DMS153 (cell line): ENCODE data around the gene FLT1.

Source experiments
- DNase-seq: peaks from one replicate; lab custom pipeline; 2025; lab: John Stamatoyannopoulos, UW

The FLT1 gene

DNA sequence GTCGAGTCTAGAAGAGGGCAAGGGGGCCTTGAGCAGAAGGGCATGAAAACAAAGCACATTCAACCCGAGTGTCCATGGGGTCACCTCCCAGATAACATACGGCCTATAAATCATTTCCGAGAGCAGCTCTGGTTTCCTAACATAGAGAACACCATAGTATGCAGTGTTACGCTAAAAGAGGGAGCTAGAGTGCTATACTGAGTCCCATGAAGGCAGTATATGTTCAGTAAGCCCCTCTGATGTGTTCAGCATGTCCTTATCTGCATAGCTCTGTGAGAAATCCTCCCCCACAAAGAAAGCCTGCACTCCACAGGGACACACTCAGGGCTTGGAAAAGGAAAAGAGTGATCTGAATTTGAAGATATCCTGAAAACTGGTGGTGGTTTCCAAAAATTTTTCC, 175.4 kb downstream of the FLT1 start:
- DNase-seq, result no peak

DNA sequence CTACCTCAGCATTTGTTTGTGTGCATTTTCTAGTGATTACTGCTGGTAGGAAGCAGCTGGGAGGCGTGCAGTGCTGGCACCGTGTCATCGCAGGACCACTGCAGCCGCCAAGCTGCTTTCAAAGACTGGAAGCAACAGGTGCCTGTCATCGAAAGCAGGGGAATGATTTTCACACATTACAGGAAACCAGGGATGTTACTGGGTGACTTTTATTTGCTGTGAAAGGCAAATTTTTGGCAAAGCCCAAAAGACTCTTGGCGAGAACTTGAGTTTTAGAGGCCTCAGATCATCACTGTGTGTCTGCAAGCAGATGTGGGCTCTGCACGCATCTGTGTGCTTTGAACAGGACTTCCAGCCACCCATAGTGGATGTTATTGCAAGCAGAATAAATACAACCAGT, 176.4 kb downstream of the FLT1 start:
- no peak for DNase-seq

DNA sequence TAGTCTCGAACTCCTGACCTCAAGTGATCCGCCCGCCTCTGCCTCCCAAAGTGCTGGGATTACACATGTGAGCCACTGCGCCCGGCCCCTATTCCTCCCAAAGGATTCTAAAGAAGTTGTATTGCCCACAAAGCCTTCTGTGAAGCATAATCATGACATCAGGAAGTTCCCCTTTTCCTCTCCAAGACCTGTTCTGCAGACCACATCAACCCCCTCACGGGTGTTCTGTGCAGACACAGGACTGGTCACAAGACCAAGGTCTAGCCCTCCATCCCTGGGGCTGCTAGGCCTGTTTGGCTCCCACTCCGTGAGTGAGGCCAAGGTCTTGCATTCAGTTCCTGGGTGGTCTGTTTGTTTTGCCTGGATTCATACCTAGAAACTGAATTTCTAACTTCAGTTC, 178.1 kb downstream of the FLT1 start:
- no peak for DNase-seq

DNA sequence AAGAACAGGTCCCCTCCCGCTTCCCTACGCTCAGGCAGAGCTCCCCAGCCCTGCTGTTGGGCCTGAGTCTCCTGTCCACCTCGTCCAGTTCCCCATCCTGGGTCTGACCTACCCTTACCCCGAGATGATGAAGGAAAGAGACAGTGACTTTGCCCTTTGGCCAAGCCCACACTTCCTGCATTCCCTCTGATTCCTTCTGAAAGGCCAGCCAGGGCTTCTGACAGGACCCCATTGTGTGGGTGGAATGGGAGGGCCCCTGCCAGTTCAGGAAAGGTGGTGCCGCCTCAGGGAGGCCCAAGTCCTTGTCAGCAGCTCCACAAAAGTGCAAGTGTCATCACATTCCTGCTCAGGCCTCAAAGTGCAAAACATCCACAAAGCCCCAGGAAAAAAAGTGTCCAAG, 178.8 kb downstream of the FLT1 start:
- no peak for DNase-seq

- DNase-seq, result no peak
These were observed 180.0 kb downstream of the FLT1 start for GRCh38 chr13:28314879-28315278.

DNA sequence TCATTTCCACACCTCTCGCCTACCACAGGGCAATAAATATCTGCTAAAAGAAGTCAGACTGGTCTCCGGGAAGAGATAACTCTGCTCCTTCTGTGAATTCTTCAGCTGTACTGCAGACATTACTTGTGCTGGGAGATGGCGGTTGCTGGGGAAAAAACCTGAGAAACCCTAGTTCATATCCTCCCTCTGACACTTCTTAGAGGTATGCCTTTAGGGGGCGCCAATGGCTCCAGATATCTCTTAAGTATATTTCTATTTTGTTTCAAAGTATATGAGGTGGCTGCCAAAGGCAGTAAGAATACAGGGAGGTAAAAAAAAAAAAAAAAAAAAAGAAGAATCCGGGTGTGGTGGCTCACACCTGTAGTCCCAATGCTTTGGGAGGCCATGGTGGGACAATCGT, 181.3 kb downstream of the FLT1 start:
- DNase-seq, result no peak

DNA sequence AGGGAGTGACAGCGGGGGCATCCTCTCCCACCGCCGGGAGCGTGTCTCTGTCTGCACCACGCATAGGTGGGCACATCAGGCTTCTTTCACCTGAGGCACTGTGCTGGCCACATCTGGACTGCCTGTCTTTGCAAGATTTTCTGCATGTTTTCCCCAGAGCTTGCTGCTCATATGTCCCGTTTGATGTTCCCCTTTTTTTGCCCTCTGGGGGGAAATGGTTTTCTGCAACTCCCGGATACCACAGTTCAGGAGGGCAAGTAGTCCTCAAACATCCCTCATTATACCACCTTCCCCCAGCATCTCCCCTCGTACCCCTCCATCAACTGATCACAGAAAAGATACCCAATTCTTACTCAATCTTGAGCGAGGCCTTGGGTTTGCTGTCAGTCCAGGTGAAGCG, 188.6 kb downstream of the FLT1 start:
- no peak for DNase-seq

GRCh38 chr13:28301839-28302238, 193.1 kb downstream of the FLT1 start:
- no peak for DNase-seq

DNA sequence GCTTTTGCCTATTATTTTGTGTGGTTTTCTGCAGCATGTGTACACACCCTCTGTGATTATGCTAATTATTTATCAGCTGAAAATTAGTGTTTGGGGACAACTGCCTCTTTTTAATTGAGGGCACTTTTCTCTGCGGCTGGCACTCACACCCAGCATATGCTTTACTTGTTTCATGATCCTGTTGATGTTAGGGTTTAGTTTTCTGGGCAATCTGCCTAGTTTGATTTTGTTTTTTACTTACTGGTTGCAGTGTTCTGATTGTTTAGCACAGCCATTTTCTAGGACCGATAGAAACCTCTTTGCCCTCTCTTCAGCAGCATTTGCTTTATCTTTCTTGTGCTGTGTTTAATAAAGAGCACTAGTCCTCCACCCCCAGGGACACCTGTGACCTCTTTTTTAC, 195.0 kb downstream of the FLT1 start:
- no peak for DNase-seq

GRCh38 chr13:28297341-28297740, 197.6 kb downstream of the FLT1 start:
- no peak for DNase-seq

DNA sequence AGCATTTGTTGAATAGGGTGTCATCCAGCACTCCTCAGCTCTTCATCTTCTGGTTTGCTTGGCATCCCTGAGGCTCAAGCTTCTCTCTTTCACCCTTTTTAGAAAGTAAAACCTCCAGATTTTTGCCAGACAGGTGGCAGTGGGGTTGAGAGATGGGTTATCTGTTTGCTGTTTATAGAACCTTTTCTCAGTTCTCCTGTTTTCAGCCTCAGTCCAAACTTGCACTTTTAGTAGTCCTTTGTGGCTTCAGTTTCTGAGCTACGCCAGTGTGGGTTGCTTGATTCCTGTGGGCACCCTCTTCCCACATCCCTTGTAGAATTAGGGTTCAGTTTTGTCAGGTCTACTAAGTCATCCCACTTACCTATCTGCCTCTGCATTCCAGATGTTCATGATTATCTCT, 208.7 kb downstream of the FLT1 start:
- no peak for DNase-seq

GRCh38 chr13:28283600-28283999, 211.3 kb downstream of the FLT1 start:
- DNase-seq, result no peak

- DNase-seq, result no peak
These were observed 212.5 kb downstream of the FLT1 start for GRCh38 chr13:28282451-28282850.

DNA sequence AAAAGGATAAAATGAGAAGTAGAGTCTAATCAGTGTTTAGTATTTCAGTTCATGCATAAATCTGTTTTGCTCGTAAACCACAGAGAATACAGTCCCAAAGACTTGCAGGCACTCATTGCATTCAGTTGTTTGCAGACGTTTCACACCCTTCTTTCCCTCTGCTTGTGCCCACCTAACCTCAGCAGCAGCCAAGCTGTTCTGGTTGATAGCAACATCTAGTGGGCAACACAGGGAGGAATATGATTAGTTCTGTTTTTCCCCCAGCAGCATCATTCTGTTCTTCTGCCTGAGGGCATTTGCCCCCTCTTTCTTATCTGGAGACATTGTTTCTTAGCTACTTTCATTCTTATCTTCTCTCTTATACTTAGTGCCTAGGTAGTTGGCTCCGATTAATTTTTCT, 221.0 kb downstream of the FLT1 start:
- no peak for DNase-seq

DNA sequence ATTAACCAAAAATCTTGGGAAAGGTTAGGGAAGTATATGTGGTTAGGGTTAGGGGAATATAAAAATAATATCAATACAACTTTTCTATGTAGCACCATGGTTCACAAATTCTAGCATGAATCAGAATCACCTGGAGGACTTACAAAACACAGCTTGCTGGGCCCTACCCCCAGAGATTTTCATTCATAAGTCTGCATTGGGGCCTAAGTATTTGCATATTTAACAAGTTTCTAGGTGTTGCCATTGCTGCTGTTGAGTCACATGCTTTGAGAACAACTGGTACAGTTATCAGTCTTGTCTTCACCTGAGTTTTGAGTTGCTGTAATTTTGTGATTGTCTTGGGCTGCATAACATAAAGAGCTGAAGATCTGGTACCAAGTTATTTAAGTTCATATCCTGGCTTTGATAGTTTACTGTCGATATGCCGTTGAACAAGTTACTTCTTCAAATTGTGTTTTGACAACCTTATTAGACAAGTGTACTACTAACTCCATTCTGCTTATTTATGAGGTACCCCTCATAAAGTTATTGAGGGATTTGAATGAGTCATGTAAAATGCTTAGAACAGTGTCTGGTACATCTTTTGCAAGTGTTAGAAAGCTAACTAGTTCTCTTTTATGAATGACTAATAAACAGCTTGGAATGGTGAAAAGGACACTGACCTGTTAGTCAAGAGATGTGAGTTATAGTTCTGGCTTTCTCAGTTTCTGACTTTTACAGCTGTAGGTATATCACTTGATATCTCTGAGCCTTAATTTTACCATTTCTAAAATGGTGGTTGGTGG, 223.7 kb downstream of the FLT1 start:
- no peak for DNase-seq

DNA sequence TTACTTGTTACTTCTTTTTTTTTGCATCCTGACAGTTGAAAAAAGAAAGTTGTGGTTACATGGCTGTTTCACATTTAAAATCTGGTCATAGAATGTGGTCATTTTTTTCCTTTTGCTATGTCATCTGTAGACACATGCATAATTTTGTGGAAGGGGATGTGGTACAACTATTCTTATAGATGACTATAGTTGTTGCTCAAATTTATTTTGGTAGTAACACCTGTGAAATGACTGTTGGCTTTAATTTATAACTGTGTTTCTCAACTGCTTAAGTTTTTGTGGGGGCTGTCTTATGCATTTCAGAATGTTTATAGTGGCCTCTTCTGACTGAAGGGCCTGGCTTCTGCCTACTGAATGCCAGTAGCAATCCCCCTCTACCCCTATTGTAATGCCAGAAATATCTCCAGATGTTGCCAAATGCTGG, 226.1 kb downstream of the FLT1 start:
- DNase-seq, result no peak

DNA sequence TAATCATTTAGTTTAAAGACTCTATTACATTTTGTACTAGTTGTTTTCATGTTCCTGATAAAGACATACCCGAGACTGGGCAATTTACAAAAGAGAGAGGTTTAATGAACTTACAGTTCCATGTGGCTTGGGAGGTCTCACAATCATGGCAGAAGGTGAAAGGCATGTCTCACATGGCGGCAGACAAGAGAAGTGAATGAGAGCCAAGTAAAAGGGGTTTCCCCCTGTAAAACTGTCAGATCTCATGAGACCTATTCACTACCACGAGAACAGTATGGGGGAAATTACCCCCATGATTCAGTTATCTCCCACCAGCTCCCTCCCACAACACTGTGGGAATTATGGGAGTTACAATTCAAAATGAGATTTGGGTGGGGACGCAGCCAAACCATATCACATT, 227.4 kb downstream of the FLT1 start:
- no peak for DNase-seq

DNA sequence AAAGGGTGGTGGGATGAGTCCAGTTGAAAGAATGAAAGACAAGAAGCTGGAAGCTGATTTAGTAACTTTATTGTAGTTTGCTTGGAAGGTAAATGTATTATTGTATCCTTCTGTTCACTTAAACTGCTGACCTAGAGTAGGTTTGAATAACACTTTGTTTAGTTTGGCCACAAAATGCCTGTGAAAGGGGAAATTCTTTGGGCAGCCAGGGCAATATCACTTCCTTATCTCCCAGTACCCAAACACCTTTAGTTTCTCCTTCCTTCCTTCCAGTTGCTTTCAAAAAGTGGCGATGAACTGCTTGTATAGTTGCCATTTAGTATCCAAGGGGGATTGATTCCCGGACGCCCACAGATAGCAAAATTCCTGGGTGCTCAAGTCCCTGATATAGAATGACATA, 236.5 kb downstream of the FLT1 start:
- no peak for DNase-seq

GRCh38 chr13:28257305-28257704, 237.6 kb downstream of the FLT1 start:
- no peak for DNase-seq

GRCh38 chr13:28252547-28252946, 242.4 kb downstream of the FLT1 start:
- no peak for DNase-seq

- DNase-seq, result no peak
These were observed 243.5 kb downstream of the FLT1 start for GRCh38 chr13:28251466-28251865.

DNA sequence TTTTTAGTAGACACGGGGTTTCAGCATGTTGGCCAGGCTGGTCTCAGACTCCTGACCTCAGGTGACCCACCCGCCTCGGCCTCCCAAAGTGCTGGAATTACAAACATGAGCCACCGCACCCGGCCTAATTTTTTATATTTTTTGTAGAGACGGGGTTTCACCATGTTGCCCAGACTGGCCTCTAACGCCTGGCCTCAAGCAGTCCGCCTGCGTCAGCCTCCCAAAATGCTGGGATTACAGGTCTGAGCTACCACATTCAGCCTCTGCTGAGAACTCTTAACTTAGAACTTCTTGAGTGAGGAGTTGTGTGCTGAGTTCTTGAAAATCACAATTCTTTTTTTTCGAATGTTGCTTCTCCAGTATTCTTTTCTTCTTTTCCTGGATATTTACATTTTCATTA, 244.4 kb downstream of the FLT1 start:
- no peak for DNase-seq
